GM13976 (cell line): ENCODE measurements around the gene SMAD1.
"Not testable (repeated sequence)": the region's sequence is repeated elsewhere in the genome, so short reads cannot be mapped to it uniquely, and the experiment has no call there.

Experiments used
- DNase-seq: peaks from one replicate; pipeline ENCODE4 v3.0.0; 2012; ENCODE audit warnings: low spot score
- CTCF ChIP-seq: IDR thresholded peaks from 2 replicates; pipeline ENCODE4 v1.5.1; 2012; ENCODE audit warnings: borderline replicate concordance, mild to moderate bottlenecking; ENCODE audit not compliant: insufficient read depth; ENCODE audit errors: extremely low read depth, missing control alignments, control extremely low read depth
- in situ Hi-C: fragments of 300-500 bp; cut with MboI; formaldehyde crosslinking; loops from one replicate; pipeline ENCODE4 v1.12.0; 2022; ENCODE audit warnings: low sequenced_read_pairs, mixed read lengths, inconsistent platforms; ENCODE audit not compliant: unreplicated experiment

Gene SMAD1

GRCh38 chr4:145530662-145531061, 49.0 kb downstream of the SMAD1 start:
- no peak for DNase-seq
- TF ChIP-seq CTCF: no peak
- in situ Hi-C loops: no loop called here

GRCh38 chr4:145531223-145531622, 49.6 kb downstream of the SMAD1 start:
- no peak for TF ChIP-seq CTCF
- DNase-seq: no peak
- in situ Hi-C loops: no loop called here

DNA sequence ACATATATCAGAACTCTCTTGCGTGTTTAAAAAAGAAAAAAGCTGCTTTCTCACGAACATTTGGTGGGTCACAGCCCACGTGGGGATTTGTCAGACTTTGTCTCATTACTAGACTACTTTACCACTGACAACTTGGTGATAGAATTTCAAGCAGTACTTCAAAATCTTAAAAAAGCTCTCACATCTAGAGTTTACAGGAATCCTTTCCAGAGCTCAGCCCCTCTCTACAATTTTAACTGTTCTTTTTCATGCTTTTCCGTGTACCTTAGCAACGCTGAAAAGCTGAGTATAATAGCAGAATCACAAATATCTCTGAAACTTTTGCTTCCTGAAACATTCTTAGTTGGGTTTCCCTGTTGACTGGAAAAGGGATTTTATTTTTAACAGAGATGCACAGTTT, 50.2 kb downstream of the SMAD1 start:
- no peak for TF ChIP-seq CTCF
- no peak for DNase-seq
- in situ Hi-C loops: no loop called here

- in situ Hi-C loops: no loop called here
- no peak for DNase-seq
- TF ChIP-seq CTCF: no peak
Observed at GRCh38 chr4:145533001-145533400, 51.3 kb downstream of the SMAD1 start.

DNA sequence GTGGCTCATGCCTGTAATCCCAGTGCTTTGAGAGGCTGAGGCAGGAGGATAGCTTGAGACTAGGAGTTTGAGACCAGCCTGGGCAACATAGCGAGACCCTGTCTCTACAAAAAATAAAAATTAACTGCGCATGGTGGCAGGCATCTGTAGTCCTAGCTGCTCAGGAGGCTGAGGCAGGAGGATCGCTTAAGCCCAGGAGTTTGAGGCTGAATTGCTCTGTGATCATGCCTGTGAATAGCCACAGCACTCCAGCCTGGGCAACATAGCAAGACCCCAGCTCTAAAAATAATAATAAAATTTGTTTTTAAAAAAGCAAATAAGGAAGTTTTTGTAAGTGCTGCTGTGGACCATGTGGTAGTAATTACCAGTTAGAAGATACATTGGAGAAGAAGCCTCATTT, 51.8 kb downstream of the SMAD1 start:
- DNase-seq, in situ Hi-C loops: not testable (repeated sequence)

GRCh38 chr4:145533961-145534360, 52.3 kb downstream of the SMAD1 start:
- no peak for TF ChIP-seq CTCF
- no peak for DNase-seq
- in situ Hi-C loops: no loop called here

GRCh38 chr4:145535202-145535601, 53.5 kb downstream of the SMAD1 start:
- TF ChIP-seq CTCF: no peak
- in situ Hi-C loops: no loop called here

More at GRCh38 chr4:145535202-145535601, 53.5 kb downstream of the SMAD1 start:
- DNase-seq: no peak
